ENCODE results near the gene OFD1.

DNA sequence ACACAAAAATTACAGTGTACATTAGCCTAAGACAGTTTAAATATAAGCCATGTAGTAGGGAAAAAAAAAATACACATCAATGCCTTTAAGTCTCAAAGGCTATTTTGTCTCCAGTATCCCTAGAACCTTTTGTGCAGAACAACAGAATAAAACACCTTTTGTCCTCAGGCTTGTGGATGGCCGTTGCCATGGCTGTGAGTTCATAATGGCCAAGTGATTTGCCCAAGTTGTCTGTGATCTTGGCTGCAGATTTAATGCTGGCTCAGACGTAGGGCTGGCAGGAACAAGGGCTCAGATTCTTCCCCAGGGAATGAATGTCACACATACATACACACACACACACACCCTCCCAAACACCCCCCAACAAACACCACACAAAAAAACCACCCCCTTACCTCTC, 57.0 kb downstream of the OFD1 start:
- TF ChIP-seq, protein P1, sequence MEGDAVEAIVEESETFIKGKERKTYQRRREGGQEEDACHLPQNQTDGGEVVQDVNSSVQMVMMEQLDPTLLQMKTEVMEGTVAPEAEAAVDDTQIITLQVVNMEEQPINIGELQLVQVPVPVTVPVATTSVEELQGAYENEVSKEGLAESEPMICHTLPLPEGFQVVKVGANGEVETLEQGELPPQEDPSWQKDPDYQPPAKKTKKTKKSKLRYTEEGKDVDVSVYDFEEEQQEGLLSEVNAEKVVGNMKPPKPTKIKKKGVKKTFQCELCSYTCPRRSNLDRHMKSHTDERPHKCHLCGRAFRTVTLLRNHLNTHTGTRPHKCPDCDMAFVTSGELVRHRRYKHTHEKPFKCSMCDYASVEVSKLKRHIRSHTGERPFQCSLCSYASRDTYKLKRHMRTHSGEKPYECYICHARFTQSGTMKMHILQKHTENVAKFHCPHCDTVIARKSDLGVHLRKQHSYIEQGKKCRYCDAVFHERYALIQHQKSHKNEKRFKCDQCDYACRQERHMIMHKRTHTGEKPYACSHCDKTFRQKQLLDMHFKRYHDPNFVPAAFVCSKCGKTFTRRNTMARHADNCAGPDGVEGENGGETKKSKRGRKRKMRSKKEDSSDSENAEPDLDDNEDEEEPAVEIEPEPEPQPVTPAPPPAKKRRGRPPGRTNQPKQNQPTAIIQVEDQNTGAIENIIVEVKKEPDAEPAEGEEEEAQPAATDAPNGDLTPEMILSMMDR (IDR thresholded peaks at IDR 0.05) = no peak
- TF ChIP-seq POLR2A (IDR thresholded peaks at IDR 0.05) = no peak

Measured in body of pancreas (tissue), 4 donors.